Neural cell (in vitro differentiated cells): ENCODE measurements around the gene HEATR5A.

ENCODE experiments used
- CTCF ChIP-seq: fragments of 450-650 bp; IDR thresholded peaks from 2 replicates; pipeline ENCODE4 v1.5.1; 2014; ENCODE audit warnings: antibody characterized with exemption, mild to moderate bottlenecking, moderate library complexity; ENCODE audit not compliant: poor library complexity, severe bottlenecking
- RAD21 ChIP-seq: fragments of 450-650 bp; conservative IDR thresholded peaks from 2 replicates; pipeline ENCODE4 v1.6.1; 2014; ENCODE audit warnings: antibody characterized with exemption, mild to moderate bottlenecking, moderate library complexity
- REST ChIP-seq: IDR thresholded peaks from 2 replicates; pipeline ENCODE4 v1.6.1; 2012; ENCODE audit warnings: borderline replicate concordance

- no peak for TF ChIP-seq CTCF
- TF ChIP-seq REST: no peak
- no peak for TF ChIP-seq RAD21
Measured at GRCh38 chr14:31270196-31270772, 150.1 kb downstream of the HEATR5A start.
